HCT116 (cell line): ENCODE measurements around the gene SIPA1L3.

Source experiments
- CEBPB ChIP-seq: IDR thresholded peaks from 2 replicates; pipeline ENCODE4 v1.6.1; 2012; ENCODE audit warnings: low read depth
- CTCF ChIP-seq, 3 experiments: fragments of 200-600 bp in 1 of 3; sonication (generic) in 1 of 3; IDR thresholded peaks in 2 of 3; conservative IDR thresholded peaks in 1 of 3; 2 replicates each; pipeline ENCODE4 v1.5.1; 2012 to 2017; ENCODE audit warnings: low read depth in 2 of 3, low read length in 2 of 3, antibody characterized with exemption in 1 of 3, borderline replicate concordance in 1 of 3, control low read depth in 1 of 3, mild to moderate bottlenecking in 1 of 3, mixed read lengths in 1 of 3, mixed run types in 1 of 3, moderate library complexity in 1 of 3; ENCODE audit not compliant: insufficient read depth in 1 of 3
- EZH2 ChIP-seq: fragments of 200-600 bp; sonication (generic); IDR thresholded peaks from 2 replicates; pipeline ENCODE4 v1.6.1; 2017; ENCODE audit warnings: antibody characterized with exemption, mixed run types
- EZH2phosphoT487 ChIP-seq: fragments of 200-600 bp; IDR thresholded peaks from 2 replicates; pipeline ENCODE4 v1.6.1; 2018; ENCODE audit warnings: antibody characterized with exemption, borderline replicate concordance
- POLR2A ChIP-seq: IDR thresholded peaks from 2 replicates; pipeline ENCODE4 v1.7.0; 2011; ENCODE audit warnings: borderline replicate concordance; ENCODE audit not compliant: insufficient read depth, insufficient read length; ENCODE audit errors: extremely low read depth
- POLR2AphosphoS5 ChIP-seq: IDR thresholded peaks from 2 replicates; pipeline ENCODE4 v1.6.1; 2011; ENCODE audit warnings: mild to moderate bottlenecking, low read depth, low read length, moderate library complexity
- RAD21 ChIP-seq: IDR thresholded peaks from 2 replicates; pipeline ENCODE4 v1.6.1; 2012; ENCODE audit warnings: low read depth, mild to moderate bottlenecking
- TCF7L2 ChIP-seq: IDR thresholded peaks from 2 replicates; pipeline ENCODE4 v1.7.0; 2011; ENCODE audit warnings: borderline replicate concordance, inconsistent platforms; ENCODE audit not compliant: insufficient read depth, insufficient read length; ENCODE audit errors: extremely low read depth
- YY1 ChIP-seq: IDR thresholded peaks from 2 replicates; pipeline ENCODE4 v1.6.1; 2011; ENCODE audit warnings: low read length, low read depth, moderate library complexity, mild to moderate bottlenecking; ENCODE audit not compliant: insufficient replicate concordance; ENCODE audit errors: extremely low read depth
- ZBTB33 ChIP-seq: IDR thresholded peaks from 2 replicates; pipeline ENCODE4 v1.6.1; 2011; ENCODE audit warnings: mild to moderate bottlenecking, low read length, moderate library complexity; ENCODE audit not compliant: insufficient replicate concordance; ENCODE audit errors: extremely low read depth
- ZFX ChIP-seq: fragments of 450-650 bp; IDR thresholded peaks from 2 replicates; pipeline ENCODE4 v1.6.1; 2017

DNA sequence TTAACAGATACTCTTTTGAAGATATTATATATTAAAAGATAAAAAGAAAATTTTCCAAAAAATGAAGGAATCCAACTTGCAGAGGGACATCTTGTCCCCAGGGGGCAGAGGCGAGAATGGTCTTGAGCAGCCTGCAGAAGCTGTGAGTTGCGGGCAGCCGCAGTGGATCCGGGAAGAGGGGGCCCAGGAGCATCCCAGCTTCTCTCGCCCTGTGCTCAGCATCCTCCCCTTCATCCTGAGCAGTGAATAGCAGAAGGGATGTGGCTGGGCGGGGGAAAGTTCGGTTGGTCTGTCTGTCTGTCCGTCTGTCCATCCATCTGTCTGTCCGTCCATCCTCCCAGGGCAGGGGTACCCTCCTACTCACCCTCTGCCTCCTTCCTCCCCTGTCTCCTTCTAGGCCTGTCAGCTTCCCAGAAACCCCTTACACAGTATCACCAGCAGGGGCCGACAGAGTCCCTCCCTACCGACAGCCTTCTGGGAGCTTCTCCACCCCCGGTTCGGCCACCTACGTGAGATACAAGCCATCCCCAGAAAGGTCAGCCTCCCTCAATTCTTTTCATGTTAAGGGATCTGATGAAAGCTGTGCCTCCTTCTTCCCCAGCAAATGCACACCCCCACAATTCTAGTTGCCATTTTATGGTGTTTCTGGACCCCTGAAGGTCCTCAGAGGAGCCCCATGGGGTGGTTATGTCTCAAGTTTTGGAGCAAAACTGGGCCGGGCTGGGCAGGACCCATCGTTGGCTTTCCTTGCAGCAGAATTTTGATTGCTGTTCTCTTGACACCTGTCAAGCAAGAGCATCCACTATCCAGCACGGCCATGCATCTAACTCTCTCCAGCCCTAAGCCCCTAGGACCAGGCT lies 235.4 kb downstream of the SIPA1L3 start:
- TF ChIP-seq CTCF (IDR thresholded peaks at IDR 0.05 in 2 of 3, conservative IDR thresholded peaks at IDR 0.05 in 1 of 3; ENCODE audit: borderline replicate concordance in 1 of 3, insufficient read depth in 1 of 3, low read depth in 2 of 3, low read length in 2 of 3) (peak; percentile 47 to 87 (median 74); a peak in 5 of 6 replicates), YY1 (no peak), ZBTB33 (no peak), TCF7L2 (no peak), CEBPB (no peak), POLR2A (no peak), EZH2phosphoT487 (no peak), RAD21 (peak; percentile 71), POLR2AphosphoS5 (no peak), ZFX (no peak), EZH2 (no peak)
